Activated T-helper 1 cell treated with Interleukin-2 at 50 U/mL for 16 hours (primary cell): ENCODE measurements around the gene SF3B2.
"Not testable (repeated sequence)": the region's sequence is repeated elsewhere in the genome, so short reads cannot be mapped to it uniquely, and the experiment has no call there.

Experiments used
- DNase-seq: peaks from one replicate; pipeline ENCODE4 v3.0.0-alpha.2; 2020; ENCODE audit warnings: low read depth

Gene SF3B2, protein sequence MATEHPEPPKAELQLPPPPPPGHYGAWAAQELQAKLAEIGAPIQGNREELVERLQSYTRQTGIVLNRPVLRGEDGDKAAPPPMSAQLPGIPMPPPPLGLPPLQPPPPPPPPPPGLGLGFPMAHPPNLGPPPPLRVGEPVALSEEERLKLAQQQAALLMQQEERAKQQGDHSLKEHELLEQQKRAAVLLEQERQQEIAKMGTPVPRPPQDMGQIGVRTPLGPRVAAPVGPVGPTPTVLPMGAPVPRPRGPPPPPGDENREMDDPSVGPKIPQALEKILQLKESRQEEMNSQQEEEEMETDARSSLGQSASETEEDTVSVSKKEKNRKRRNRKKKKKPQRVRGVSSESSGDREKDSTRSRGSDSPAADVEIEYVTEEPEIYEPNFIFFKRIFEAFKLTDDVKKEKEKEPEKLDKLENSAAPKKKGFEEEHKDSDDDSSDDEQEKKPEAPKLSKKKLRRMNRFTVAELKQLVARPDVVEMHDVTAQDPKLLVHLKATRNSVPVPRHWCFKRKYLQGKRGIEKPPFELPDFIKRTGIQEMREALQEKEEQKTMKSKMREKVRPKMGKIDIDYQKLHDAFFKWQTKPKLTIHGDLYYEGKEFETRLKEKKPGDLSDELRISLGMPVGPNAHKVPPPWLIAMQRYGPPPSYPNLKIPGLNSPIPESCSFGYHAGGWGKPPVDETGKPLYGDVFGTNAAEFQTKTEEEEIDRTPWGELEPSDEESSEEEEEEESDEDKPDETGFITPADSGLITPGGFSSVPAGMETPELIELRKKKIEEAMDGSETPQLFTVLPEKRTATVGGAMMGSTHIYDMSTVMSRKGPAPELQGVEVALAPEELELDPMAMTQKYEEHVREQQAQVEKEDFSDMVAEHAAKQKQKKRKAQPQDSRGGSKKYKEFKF

DNA sequence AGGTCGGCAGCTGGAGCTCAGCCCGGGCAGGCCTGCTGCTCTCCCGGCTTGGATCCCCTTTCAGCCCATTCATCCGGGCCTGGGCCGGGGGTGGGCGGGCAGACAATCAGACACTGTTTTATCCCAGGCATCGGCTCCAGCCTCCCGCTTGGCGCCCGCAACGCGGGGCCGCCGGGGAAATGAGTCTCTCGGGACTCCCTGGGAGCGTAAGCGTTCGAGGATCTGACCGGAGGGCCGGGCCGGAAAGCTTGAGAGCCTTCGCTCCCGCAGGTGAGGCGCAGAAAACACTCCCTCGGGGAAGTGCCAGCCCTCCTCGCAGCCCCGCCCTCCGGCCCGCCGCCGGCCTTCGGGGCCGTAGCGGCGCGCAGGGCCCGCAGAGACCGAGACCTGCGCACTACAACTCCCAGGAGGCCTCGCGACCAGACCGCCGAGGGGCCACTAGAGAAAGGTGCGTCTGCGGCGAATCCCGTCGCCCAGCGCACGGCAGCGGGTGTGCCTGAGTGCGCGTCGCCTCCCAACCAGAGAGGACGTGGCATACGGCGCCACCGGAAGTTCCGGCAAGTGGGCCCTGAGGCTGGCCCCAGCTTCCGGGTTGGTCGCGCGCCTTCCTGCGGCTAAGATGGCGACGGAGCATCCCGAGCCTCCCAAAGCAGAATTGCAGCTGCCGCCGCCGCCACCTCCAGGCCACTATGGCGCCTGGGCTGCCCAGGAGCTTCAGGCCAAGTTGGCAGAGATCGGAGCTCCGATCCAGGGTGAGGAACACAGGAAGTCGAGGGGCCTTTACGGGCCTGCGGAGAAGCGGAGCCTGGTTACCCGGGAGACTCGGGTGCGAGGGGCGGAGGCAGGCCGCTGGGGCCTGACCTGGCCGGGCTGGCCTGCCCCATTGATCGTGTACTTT, at the start of gene SF3B2:
Gene SF3B2 (plus strand): TSS at position 599 of the 898 bp plus-strand sequence. CDS start 21 bp downstream, at position 620.
- peak; percentile 97 for DNase-seq

DNA sequence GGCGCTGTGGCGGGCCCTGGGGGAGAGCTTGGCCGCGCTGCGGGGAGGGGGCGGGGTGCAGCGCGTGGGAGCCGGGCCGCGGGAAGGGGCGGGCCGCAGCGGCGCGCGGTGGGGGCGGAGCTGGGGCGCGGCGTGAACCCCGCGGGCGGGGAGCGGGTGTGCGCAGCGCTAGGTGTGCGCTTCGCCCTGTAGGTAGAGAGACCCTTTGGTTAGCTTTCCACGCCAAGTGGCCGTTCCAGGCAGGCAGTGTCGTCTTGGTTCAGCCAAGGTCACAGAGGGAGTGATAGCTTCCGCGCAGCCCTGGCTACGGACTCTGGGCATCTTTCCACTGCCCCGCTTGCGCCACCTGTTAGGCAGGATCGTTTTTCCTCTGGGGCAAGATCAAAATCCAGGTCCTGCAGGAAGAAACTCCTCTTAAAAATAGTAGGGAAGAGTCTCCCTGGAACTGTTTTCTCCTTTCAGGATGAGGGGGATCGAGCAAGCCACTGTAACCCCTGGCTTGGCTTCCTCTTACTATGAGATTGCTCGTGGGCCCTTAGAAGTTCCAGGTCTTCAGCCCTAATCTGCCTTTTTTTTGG, 49.4 kb upstream of the SF3B2 start:
- peak; percentile 63 for DNase-seq

GRCh38 chr11:66003291-66003690, 48.9 kb upstream of the SF3B2 start:
- no peak for DNase-seq

- no peak for DNase-seq
Observed at GRCh38 chr11:66004186-66004585, 48.0 kb upstream of the SF3B2 start.

GRCh38 chr11:66006134-66006890, 45.9 kb upstream of the SF3B2 start:
- DNase-seq: no peak

DNA sequence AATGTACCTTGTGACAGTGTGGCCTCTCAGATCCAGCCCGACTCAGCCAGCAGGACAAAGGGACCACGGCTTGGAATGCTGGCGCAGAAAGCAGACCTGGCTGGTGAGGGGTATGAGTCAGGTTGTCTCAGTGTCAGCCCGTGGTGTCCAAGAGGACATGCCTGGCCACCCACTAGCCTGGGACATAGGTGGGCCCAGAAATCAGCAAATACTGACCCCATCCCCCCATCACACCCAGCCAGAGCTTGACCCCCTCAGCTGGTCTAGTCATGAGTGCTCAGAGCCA, 45.3 kb upstream of the SF3B2 start:
- no peak for DNase-seq

GRCh38 chr11:66007201-66007634, 44.9 kb upstream of the SF3B2 start:
- DNase-seq: no peak

GRCh38 chr11:66008095-66008467, 44.1 kb upstream of the SF3B2 start:
- DNase-seq: no peak

DNA sequence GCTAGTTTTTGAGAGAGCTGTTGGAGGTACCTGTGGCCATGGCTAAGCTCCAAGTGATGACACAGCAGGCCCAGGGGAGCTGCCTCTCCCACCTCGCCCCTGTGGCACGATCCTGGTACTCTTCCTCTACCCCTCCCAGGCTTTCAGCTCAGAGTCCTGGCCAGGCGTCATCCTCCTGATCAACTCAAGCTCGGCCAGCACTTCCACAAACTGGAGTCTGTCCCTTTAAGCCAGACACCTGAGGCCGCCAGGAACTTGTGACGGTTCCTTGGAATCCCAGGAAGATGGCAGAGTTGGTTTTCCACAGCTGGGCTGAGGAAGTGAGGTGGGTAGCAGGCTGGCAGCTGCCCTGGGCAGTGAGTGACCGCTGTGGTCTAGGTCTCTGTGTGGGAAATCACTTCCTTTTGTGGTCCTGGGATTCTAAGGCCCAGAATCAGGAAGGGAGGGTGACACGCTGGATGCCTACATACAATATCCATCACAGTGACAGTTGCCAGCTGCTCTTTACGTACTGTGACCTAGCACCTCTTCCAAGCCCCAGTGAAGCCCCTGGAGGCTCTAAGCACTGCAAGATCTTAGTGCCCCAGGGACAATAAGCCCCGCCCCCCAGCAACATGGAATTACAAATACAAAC, 43.6 kb upstream of the SF3B2 start:
- DNase-seq: no peak

DNA sequence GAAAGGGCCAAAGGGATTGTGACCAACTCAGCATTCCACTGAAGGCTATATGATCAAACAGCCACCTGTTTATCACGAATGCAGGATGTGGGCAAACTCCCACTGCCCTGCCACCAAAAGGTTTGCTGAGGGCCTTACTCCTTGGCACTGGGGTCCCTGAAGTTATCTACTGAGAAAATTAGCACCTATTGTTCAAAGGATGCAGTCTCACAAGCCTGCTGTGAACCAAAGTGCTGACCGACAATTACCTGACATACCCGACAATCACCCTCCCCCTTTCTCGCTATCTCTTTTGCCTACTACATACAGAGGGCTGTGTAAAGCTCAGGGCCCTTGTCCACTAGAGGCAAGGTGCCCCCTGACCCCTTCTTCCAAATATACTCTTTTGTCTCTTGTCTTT, 42.1 kb upstream of the SF3B2 start:
- not testable (repeated sequence) for DNase-seq

- DNase-seq: no peak
Observed at GRCh38 chr11:66011239-66011784, 40.9 kb upstream of the SF3B2 start.

- DNase-seq: no peak
Observed at GRCh38 chr11:66011785-66012303, 40.3 kb upstream of the SF3B2 start, which contains the start of gene CST6. TSS of gene CST6 (plus strand) at chr11:66012008. CDS start at chr11:66012045, 37 bp downstream.

DNA sequence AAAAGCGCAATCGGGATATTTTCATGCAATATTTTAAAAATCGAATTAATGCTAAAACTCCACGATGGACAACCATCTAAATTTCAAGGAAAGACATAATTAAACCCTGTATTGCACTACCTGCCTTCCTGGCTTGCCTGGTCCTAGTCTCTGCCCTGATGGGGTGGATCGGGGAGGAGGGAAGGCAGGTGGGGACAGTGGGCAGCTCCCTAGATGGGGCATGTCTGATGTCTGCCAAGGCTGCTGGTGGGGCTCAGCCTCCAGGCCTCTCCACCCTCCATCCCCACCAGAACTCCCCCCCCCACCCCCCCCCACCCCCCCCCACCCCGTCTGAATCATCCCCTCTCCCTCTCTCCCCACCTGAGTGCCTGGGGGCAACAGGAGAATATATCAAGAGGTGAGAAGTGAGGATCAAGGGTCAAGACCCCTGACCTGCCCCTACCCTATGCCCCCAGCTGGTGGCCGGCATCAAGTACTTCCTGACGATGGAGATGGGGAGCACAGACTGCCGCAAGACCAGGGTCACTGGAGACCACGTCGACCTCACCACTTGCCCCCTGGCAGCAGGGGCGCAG, 39.7 kb upstream of the SF3B2 start:
- DNase-seq: no peak

DNA sequence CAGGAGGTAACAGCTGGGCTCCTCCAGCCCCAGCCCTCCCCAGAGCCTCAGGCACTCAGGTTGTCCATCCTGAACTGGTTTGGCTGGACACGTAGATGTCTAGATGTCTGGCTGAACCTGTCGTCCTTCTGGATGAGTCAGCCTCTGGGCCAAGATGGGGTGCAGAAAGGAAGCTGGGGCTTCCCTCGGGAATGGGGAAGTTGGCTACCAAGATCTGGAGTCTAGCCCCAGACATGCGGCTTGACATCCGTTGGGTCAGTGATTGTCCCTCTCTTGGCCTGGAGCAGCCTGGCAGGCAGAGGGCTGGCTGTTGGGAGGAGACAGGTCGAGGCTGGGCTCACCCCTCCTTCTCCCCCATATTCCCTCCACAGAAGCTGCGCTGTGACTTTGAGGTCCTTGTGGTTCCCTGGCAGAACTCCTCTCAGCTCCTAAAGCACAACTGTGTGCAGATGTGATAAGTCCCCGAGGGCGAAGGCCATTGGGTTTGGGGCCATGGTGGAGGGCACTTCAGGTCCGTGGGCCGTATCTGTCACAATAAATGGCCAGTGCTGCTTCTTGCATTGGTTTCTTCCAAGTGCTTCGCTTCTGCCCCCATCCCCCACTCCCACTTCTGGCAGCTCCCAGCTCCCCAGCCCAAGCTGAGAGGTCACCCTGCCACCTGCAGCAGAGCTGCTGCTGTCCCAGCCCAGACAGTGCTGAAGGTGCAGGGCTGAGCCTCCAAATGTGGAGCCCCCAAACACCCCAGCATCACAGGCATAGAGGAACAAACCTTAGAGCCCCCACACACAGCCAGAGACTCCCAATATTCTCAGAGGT, 39.0 kb upstream of the SF3B2 start:
- DNase-seq: no peak

- no peak for DNase-seq
Observed at GRCh38 chr11:66013762-66014100, 38.4 kb upstream of the SF3B2 start.

- DNase-seq: no peak
Observed at GRCh38 chr11:66014804-66015453, 37.2 kb upstream of the SF3B2 start.

- DNase-seq: no peak
Observed at GRCh38 chr11:66015454-66015881, 36.7 kb upstream of the SF3B2 start.
